Mucosa of descending colon (tissue), 3 donors: ENCODE measurements around the gene SF3B6. TPM values are rescaled to one million over a fixed set of nuclear protein-coding genes. Genes with fewer than 3 reads are reported as not detected.
A peak's percentile ranks its signal among the peaks of the same experiment; 100 is the strongest.

Experiments
- ATAC-seq: fragments of 200-7000 bp; cut with Tn5 transposase; one replicate; pipeline ENCODE4 v1.9.1; 2020; ENCODE audit warnings: mild to moderate bottlenecking, moderate library complexity
- DNase-seq, 3 donors: peaks; one replicate each; pipeline ENCODE4 v3.0.0-alpha.2; 2020
- H3K36me3 ChIP-seq: fragments of 200-600 bp; one replicate; pipeline ENCODE4 v1.8.0; 2021; ENCODE audit warnings: low read depth, mild to moderate bottlenecking
- H3K4me1 ChIP-seq: fragments of 200-600 bp; one replicate; pipeline ENCODE4 v1.8.0; 2021; ENCODE audit warnings: low read depth, mild to moderate bottlenecking
- H3K4me3 ChIP-seq: fragments of 200-600 bp; one replicate; pipeline ENCODE4 v1.8.0; 2021; ENCODE audit warnings: mild to moderate bottlenecking
- H3K9me3 ChIP-seq: fragments of 200-600 bp; one replicate; pipeline ENCODE4 v1.8.0; 2021; ENCODE audit warnings: mild to moderate bottlenecking
- CTCF ChIP-seq: fragments of 200-600 bp; IDR thresholded peaks from one replicate; pipeline ENCODE4 v1.8.0; 2022; ENCODE audit warnings: antibody characterized with exemption, mild to moderate bottlenecking
- intact Hi-C, 2 donors: fragments of 100-400 bp; cut with DNase I in 1 of 2; cut with micrococcal nuclease in 1 of 2; formaldehyde crosslinking; loops; one replicate each; pipeline versions ENCODE4 v1.11.0 to v1.11.1; 2022; cut with DNase I, micrococcal nuclease
- total RNA-seq, 3 donors: library from RNA; stranded (reverse); fragmentation: NEBNext Ultra II Directional in 2 of 3; extraction: Animal tissue kit (Norgen Biotek cat#: 25700) in 2 of 3; gene quantifications; one replicate each; pipeline versions ENCODE4 v1.2.1 to v1.2.4, GENCODE V29; 2021 to 2023
- donor health status: DM: no; HTN: no; CAD: no; lungs with moderate emphysema.
- donor health status: DM: no; HTN: no; CAD: no.
- donor health status: DM: no; HTN: yes; CAD: no.

The SF3B6 gene
- total RNA-seq, 3 donors from 2014 or later: 75.1 to 90.1 (median 76.1) TPM

- ATAC-seq (no peak), DNase-seq (no peak)
- peaks cover 15% of the 10 kb centered on the region for H3K4me1 ChIP-seq
- intact Hi-C loops: no loop called here
- TF ChIP-seq CTCF: no peak
- H3K36me3 ChIP-seq: no peaks in the 10 kb centered on the region
- no peaks in the 10 kb centered on the region for H3K9me3 ChIP-seq
- H3K4me3 ChIP-seq: no peak overlapping the region
These were observed 10.9 kb upstream of the SF3B6 start for GRCh38 chr2:24087032-24087431.

- intact Hi-C loops: no loop called here
- ATAC-seq: no peak
- H3K9me3 ChIP-seq: no peaks in the 10 kb centered on the region
These were observed 10.1 kb upstream of the SF3B6 start for GRCh38 chr2:24086241-24086640.

GRCh38 chr2:24085200-24085489 is 9.0 kb upstream of the SF3B6 start:
- no peak for ATAC-seq
- no peak for TF ChIP-seq CTCF
- Histone ChIP-seq H3K36me3 (no peaks in the 10 kb centered on the region), H3K9me3 (no peaks in the 10 kb centered on the region), H3K4me1 (peaks cover 15% of the 10 kb centered on the region), H3K4me3 (no peak overlapping the region)
- peak in 1 of 3 donors; percentile 74 for DNase-seq
- intact Hi-C loops: no loop called here

More at GRCh38 chr2:24086241-24086640, 10.1 kb upstream of the SF3B6 start:
- Histone ChIP-seq H3K4me1 (peaks cover 15% of the 10 kb centered on the region), H3K36me3 (no peaks in the 10 kb centered on the region), H3K4me3 (no peak overlapping the region)
- DNase-seq: no peak
- no peak for TF ChIP-seq CTCF

GRCh38 chr2:24084386-24085199 is 8.5 kb upstream of the SF3B6 start, which contains the start of gene TP53I3:
Gene TP53I3 (minus strand): TSS chr2:24084834. CDS start chr2:24084326, 508 bp downstream.
- H3K4me3 ChIP-seq: peak within 1 kb of the TSS; percentile 29
- no peaks in the 10 kb centered on the region for H3K9me3 ChIP-seq
- DNase-seq: peak; percentile 91 to 93 (median 92)
- peak; percentile 88 for ATAC-seq
- no peaks in the 10 kb centered on the region for H3K36me3 ChIP-seq
- intact Hi-C loops: no loop called here
- peaks cover 15% of the 10 kb centered on the region for H3K4me1 ChIP-seq
- peak; percentile 98 for TF ChIP-seq CTCF

- DNase-seq (peak; percentile 94 to 97 (median 96)), ATAC-seq (peak; percentile 84)
- Histone ChIP-seq H3K4me3 (no peak overlapping the region), H3K4me1 (peaks cover 15% of the 10 kb centered on the region), H3K9me3 (no peaks in the 10 kb centered on the region), H3K36me3 (no peaks in the 10 kb centered on the region)
- intact Hi-C loops: no loop called here
- no peak for TF ChIP-seq CTCF
These were observed 7.7 kb upstream of the SF3B6 start for GRCh38 chr2:24083567-24084385.
